ENCODE measurements around the gene GH1.

GH1 gene

GRCh38 chr17:63943745-63944144 is 25.1 kb upstream of the GH1 start:
- 79 to 90% methylated on average over 5 to 6 of the region's 9 CpGs for WGBS, 2 experiments (ENCODE audit: insufficient coverage in 2 of 2)
- H3K4me1 ChIP-seq (ENCODE audit: control insufficient read depth, insufficient read depth, low read length, poor library complexity, severe bottlenecking): no peaks in the 10 kb centered on the region
- H3K9me3 ChIP-seq (ENCODE audit: control insufficient read depth, low read length): no peaks in the 10 kb centered on the region
- H3K4me3 ChIP-seq (ENCODE audit: extremely low read depth, insufficient read depth, low read length, poor library complexity, severe bottlenecking): no peak overlapping the region
- H3K27ac ChIP-seq (ENCODE audit: low read depth, low read length, severe bottlenecking): no peak overlapping the region
- H3K36me3 ChIP-seq (ENCODE audit: control insufficient read depth, insufficient read depth, low read length): no peaks in the 10 kb centered on the region

GRCh38 chr17:63942309-63942985 is 23.8 kb upstream of the GH1 start:
- 90 to 94% methylated on average over 21 of the region's 21 CpGs for WGBS, 2 experiments (ENCODE audit: insufficient coverage in 2 of 2)
- H3K4me3 ChIP-seq (ENCODE audit: extremely low read depth, insufficient read depth, low read length, poor library complexity, severe bottlenecking): no peak overlapping the region
- H3K36me3 ChIP-seq (ENCODE audit: control insufficient read depth, insufficient read depth, low read length): no peaks in the 10 kb centered on the region
- H3K27ac ChIP-seq (ENCODE audit: low read depth, low read length, severe bottlenecking): no peak overlapping the region
- no peaks in the 10 kb centered on the region for H3K9me3 ChIP-seq (ENCODE audit: control insufficient read depth, low read length)
- no peaks in the 10 kb centered on the region for H3K4me1 ChIP-seq (ENCODE audit: control insufficient read depth, insufficient read depth, low read length, poor library complexity, severe bottlenecking)

GRCh38 chr17:63941751-63942150 is 23.1 kb upstream of the GH1 start:
- 93 to 94% methylated on average over 22 to 23 of the region's 23 CpGs for WGBS, 2 experiments (ENCODE audit: insufficient coverage in 2 of 2)
- Histone ChIP-seq H3K4me1 (ENCODE audit: control insufficient read depth, insufficient read depth, low read length, poor library complexity, severe bottlenecking) (no peaks in the 10 kb centered on the region), H3K9me3 (ENCODE audit: control insufficient read depth, low read length) (no peaks in the 10 kb centered on the region), H3K4me3 (ENCODE audit: extremely low read depth, insufficient read depth, low read length, poor library complexity, severe bottlenecking) (no peak overlapping the region), H3K27ac (ENCODE audit: low read depth, low read length, severe bottlenecking) (no peak overlapping the region), H3K36me3 (ENCODE audit: control insufficient read depth, insufficient read depth, low read length) (no peaks in the 10 kb centered on the region)

- 97 to 98% methylated on average over 6 to 12 of the region's 12 CpGs for WGBS, 2 experiments (ENCODE audit: insufficient coverage in 2 of 2)
- Histone ChIP-seq H3K36me3 (ENCODE audit: control insufficient read depth, insufficient read depth, low read length) (no peaks in the 10 kb centered on the region), H3K4me1 (ENCODE audit: control insufficient read depth, insufficient read depth, low read length, poor library complexity, severe bottlenecking) (no peaks in the 10 kb centered on the region), H3K4me3 (ENCODE audit: extremely low read depth, insufficient read depth, low read length, poor library complexity, severe bottlenecking) (no peak overlapping the region), H3K9me3 (ENCODE audit: control insufficient read depth, low read length) (no peaks in the 10 kb centered on the region), H3K27ac (ENCODE audit: low read depth, low read length, severe bottlenecking) (no peak overlapping the region)
Measured at GRCh38 chr17:63941162-63941561, 22.5 kb upstream of the GH1 start.

- Histone ChIP-seq H3K27ac (ENCODE audit: low read depth, low read length, severe bottlenecking) (no peak overlapping the region), H3K4me1 (ENCODE audit: control insufficient read depth, insufficient read depth, low read length, poor library complexity, severe bottlenecking) (no peaks in the 10 kb centered on the region), H3K4me3 (ENCODE audit: extremely low read depth, insufficient read depth, low read length, poor library complexity, severe bottlenecking) (no peak overlapping the region), H3K36me3 (ENCODE audit: control insufficient read depth, insufficient read depth, low read length) (no peaks in the 10 kb centered on the region), H3K9me3 (ENCODE audit: control insufficient read depth, low read length) (no peaks in the 10 kb centered on the region)
- WGBS, 2 experiments (ENCODE audit: insufficient coverage in 2 of 2): 93 to 96% methylated on average over 8 to 11 of the region's 14 CpGs
Measured at GRCh38 chr17:63940584-63940983, 21.9 kb upstream of the GH1 start.

GRCh38 chr17:63939884-63940283 is 21.2 kb upstream of the GH1 start:
- Histone ChIP-seq H3K36me3 (ENCODE audit: control insufficient read depth, insufficient read depth, low read length) (no peaks in the 10 kb centered on the region), H3K27ac (ENCODE audit: low read depth, low read length, severe bottlenecking) (no peak overlapping the region), H3K4me1 (ENCODE audit: control insufficient read depth, insufficient read depth, low read length, poor library complexity, severe bottlenecking) (no peaks in the 10 kb centered on the region), H3K4me3 (ENCODE audit: extremely low read depth, insufficient read depth, low read length, poor library complexity, severe bottlenecking) (no peak overlapping the region), H3K9me3 (ENCODE audit: control insufficient read depth, low read length) (no peaks in the 10 kb centered on the region)
- WGBS, 2 experiments (ENCODE audit: insufficient coverage in 2 of 2): 76 to 80% methylated on average over 3 to 6 of the region's 6 CpGs

- Histone ChIP-seq H3K27ac (ENCODE audit: low read depth, low read length, severe bottlenecking) (no peak overlapping the region), H3K4me3 (ENCODE audit: extremely low read depth, insufficient read depth, low read length, poor library complexity, severe bottlenecking) (no peak overlapping the region), H3K36me3 (ENCODE audit: control insufficient read depth, insufficient read depth, low read length) (no peaks in the 10 kb centered on the region), H3K9me3 (ENCODE audit: control insufficient read depth, low read length) (no peaks in the 10 kb centered on the region), H3K4me1 (ENCODE audit: control insufficient read depth, insufficient read depth, low read length, poor library complexity, severe bottlenecking) (no peaks in the 10 kb centered on the region)
- 93 to 100% methylated on average over 7 to 9 of the region's 9 CpGs for WGBS, 2 experiments (ENCODE audit: insufficient coverage in 2 of 2)
Measured at GRCh38 chr17:63939401-63939800, 20.8 kb upstream of the GH1 start.

GRCh38 chr17:63937920-63938319 is 19.3 kb upstream of the GH1 start:
- no peaks in the 10 kb centered on the region for H3K4me1 ChIP-seq (ENCODE audit: control insufficient read depth, insufficient read depth, low read length, poor library complexity, severe bottlenecking)
- H3K27ac ChIP-seq (ENCODE audit: low read depth, low read length, severe bottlenecking): no peak overlapping the region
- no peaks in the 10 kb centered on the region for H3K9me3 ChIP-seq (ENCODE audit: control insufficient read depth, low read length)
- 88 to 97% methylated on average over 4 of the region's 4 CpGs for WGBS, 2 experiments (ENCODE audit: insufficient coverage in 2 of 2)
- H3K4me3 ChIP-seq (ENCODE audit: extremely low read depth, insufficient read depth, low read length, poor library complexity, severe bottlenecking): no peak overlapping the region
- no peaks in the 10 kb centered on the region for H3K36me3 ChIP-seq (ENCODE audit: control insufficient read depth, insufficient read depth, low read length)

GRCh38 chr17:63937319-63937718 is 18.7 kb upstream of the GH1 start:
- Histone ChIP-seq H3K4me1 (ENCODE audit: control insufficient read depth, insufficient read depth, low read length, poor library complexity, severe bottlenecking) (no peaks in the 10 kb centered on the region), H3K4me3 (ENCODE audit: extremely low read depth, insufficient read depth, low read length, poor library complexity, severe bottlenecking) (no peak overlapping the region), H3K27ac (ENCODE audit: low read depth, low read length, severe bottlenecking) (no peak overlapping the region), H3K9me3 (ENCODE audit: control insufficient read depth, low read length) (no peaks in the 10 kb centered on the region), H3K36me3 (ENCODE audit: control insufficient read depth, insufficient read depth, low read length) (no peaks in the 10 kb centered on the region)
- 95 to 97% methylated on average over 2 to 3 of the region's 6 CpGs for WGBS, 2 experiments (ENCODE audit: insufficient coverage in 2 of 2)

GRCh38 chr17:63934183-63935112 is 15.8 kb upstream of the GH1 start:
- Histone ChIP-seq H3K36me3 (ENCODE audit: control insufficient read depth, insufficient read depth, low read length) (no peaks in the 10 kb centered on the region), H3K4me3 (ENCODE audit: extremely low read depth, insufficient read depth, low read length, poor library complexity, severe bottlenecking) (no peak overlapping the region), H3K27ac (ENCODE audit: low read depth, low read length, severe bottlenecking) (no peak overlapping the region), H3K9me3 (ENCODE audit: control insufficient read depth, low read length) (no peaks in the 10 kb centered on the region), H3K4me1 (ENCODE audit: control insufficient read depth, insufficient read depth, low read length, poor library complexity, severe bottlenecking) (peaks cover 4% of the 10 kb centered on the region)
- 88 to 89% methylated on average over 13 to 16 of the region's 21 CpGs for WGBS, 2 experiments (ENCODE audit: insufficient coverage in 2 of 2)

- H3K4me3 ChIP-seq (ENCODE audit: extremely low read depth, insufficient read depth, low read length, poor library complexity, severe bottlenecking): no peak overlapping the region
- no peaks in the 10 kb centered on the region for H3K9me3 ChIP-seq (ENCODE audit: control insufficient read depth, low read length)
- WGBS, 2 experiments (ENCODE audit: insufficient coverage in 2 of 2): 95 to 98% methylated on average over 6 to 8 of the region's 8 CpGs
- H3K27ac ChIP-seq (ENCODE audit: low read depth, low read length, severe bottlenecking): no peak overlapping the region
- no peaks in the 10 kb centered on the region for H3K36me3 ChIP-seq (ENCODE audit: control insufficient read depth, insufficient read depth, low read length)
- H3K4me1 ChIP-seq (ENCODE audit: control insufficient read depth, insufficient read depth, low read length, poor library complexity, severe bottlenecking): peaks cover 4% of the 10 kb centered on the region
Measured at GRCh38 chr17:63933598-63933997, 15.0 kb upstream of the GH1 start.
